Adrenal gland (tissue), 5 donors: Measurements from ENCODE around the gene PTCH1.

Source experiments
- POLR2A ChIP-seq, 2 donors: fragments of 450-650 bp; IDR thresholded peaks; one replicate each; pipeline ENCODE4 v1.6.1; 2017; ENCODE audit warnings: antibody characterized with exemption in 2 of 2, mild to moderate bottlenecking in 2 of 2, moderate library complexity in 1 of 2
- TF ChIP-seq, protein P1 (sequence below), 6 experiments: fragments of 450-650 bp in 4 of 6; fragments of 200-600 bp in 2 of 6; sonication (generic) in 1 of 6; IDR thresholded peaks; 1 replicate in 5 of 6; 2 replicates in 1 of 6; pipeline versions ENCODE4 v1.5.1 to v1.8.0; 2016 to 2021; ENCODE audit warnings: antibody characterized with exemption in 6 of 6, mild to moderate bottlenecking in 2 of 6, moderate library complexity in 1 of 6
- donor health status: DM: no; HTN: no; CAD: no.

DNA sequence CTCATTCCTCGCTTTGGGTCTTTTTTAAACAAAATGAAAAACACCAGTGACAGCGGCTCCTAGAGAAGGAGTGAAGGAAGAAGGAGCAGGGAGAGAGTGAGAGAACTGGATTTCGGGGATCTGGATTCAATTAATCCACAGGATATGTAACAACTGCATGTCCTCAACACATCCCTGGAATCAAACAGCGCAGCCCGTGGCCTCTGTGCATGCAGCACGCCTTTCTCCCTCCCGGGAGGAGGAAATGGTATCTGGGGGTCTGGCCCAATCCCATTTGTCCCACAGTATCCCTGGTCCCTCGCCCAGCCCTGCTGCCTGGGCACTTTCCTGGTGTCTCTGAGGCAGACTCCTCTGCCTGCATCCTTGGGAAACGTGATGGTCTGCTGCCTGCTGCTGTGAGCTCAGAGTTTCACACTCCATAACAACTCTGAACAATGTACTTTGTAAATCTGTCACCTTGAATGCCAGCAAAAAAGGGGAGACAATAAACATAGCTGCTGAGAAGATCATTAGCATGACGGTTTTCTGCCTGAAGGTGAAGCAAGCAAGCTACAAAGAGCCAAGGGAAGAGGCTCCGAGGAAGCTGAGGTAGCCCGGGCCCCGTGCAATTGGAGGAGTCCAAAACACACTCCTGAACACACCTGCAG lies 56.1 kb downstream of the PTCH1 start:
- TF ChIP-seq, protein P1, sequence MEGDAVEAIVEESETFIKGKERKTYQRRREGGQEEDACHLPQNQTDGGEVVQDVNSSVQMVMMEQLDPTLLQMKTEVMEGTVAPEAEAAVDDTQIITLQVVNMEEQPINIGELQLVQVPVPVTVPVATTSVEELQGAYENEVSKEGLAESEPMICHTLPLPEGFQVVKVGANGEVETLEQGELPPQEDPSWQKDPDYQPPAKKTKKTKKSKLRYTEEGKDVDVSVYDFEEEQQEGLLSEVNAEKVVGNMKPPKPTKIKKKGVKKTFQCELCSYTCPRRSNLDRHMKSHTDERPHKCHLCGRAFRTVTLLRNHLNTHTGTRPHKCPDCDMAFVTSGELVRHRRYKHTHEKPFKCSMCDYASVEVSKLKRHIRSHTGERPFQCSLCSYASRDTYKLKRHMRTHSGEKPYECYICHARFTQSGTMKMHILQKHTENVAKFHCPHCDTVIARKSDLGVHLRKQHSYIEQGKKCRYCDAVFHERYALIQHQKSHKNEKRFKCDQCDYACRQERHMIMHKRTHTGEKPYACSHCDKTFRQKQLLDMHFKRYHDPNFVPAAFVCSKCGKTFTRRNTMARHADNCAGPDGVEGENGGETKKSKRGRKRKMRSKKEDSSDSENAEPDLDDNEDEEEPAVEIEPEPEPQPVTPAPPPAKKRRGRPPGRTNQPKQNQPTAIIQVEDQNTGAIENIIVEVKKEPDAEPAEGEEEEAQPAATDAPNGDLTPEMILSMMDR (IDR thresholded peaks at IDR 0.05): no peak
- TF ChIP-seq POLR2A (IDR thresholded peaks at IDR 0.05): no peak
